HEK293 (cell line): Measurements from ENCODE around the gene TBCK.

Experiments
- AEBP2 ChIP-seq: fragments of 450-650 bp; formaldehyde crosslinking; IDR thresholded peaks from 2 replicates; pipeline ENCODE4 v1.5.1; 2016; ENCODE audit warnings: missing biosample characterization, missing genetic modification characterization, borderline replicate concordance
- CTCF ChIP-seq: fragments of 450-650 bp; formaldehyde crosslinking; IDR thresholded peaks from 2 replicates; pipeline ENCODE4 v1.5.1; 2016; ENCODE audit warnings: missing biosample characterization, missing genetic modification characterization
- GFI1B ChIP-seq: fragments of 450-650 bp; formaldehyde crosslinking; IDR thresholded peaks from 2 replicates; pipeline ENCODE4 v1.5.1; 2016; ENCODE audit warnings: missing biosample characterization, missing genetic modification characterization
- HIC1 ChIP-seq: fragments of 450-650 bp; formaldehyde crosslinking; IDR thresholded peaks from 2 replicates; pipeline ENCODE4 v1.5.1; 2016; ENCODE audit warnings: missing biosample characterization, missing genetic modification characterization
- HOXA7 ChIP-seq: sonication (generic); formaldehyde crosslinking; IDR thresholded peaks from 2 replicates; pipeline ENCODE4 v1.8.1; 2022; ENCODE audit warnings: missing genetic modification reagents, borderline replicate concordance
- HOXC10 ChIP-seq: sonication (generic); formaldehyde crosslinking; IDR thresholded peaks from 2 replicates; pipeline ENCODE4 v1.8.1; 2023; ENCODE audit warnings: mild to moderate bottlenecking, missing genetic modification reagents
- MEIS1 ChIP-seq: sonication (generic); formaldehyde crosslinking; IDR thresholded peaks from 2 replicates; pipeline ENCODE4 v1.8.1; 2022; ENCODE audit warnings: missing genetic modification reagents, mild to moderate bottlenecking, borderline replicate concordance
- PRDM1 ChIP-seq: fragments of 450-650 bp; formaldehyde crosslinking; IDR thresholded peaks from 2 replicates; pipeline ENCODE4; 2016; ENCODE audit warnings: missing biosample characterization, missing genetic modification characterization
- PRDM4 ChIP-seq: fragments of 450-650 bp; formaldehyde crosslinking; IDR thresholded peaks from 2 replicates; pipeline ENCODE4 v1.5.1; 2017; ENCODE audit warnings: missing biosample characterization, missing genetic modification characterization
- RBAK ChIP-seq: fragments of 450-650 bp; formaldehyde crosslinking; IDR thresholded peaks from 2 replicates; pipeline ENCODE4 v1.5.1; 2016; ENCODE audit warnings: missing biosample characterization, missing genetic modification characterization
- ZNF248 ChIP-seq: fragments of 450-650 bp; formaldehyde crosslinking; IDR thresholded peaks from 2 replicates; pipeline ENCODE4 v1.5.1; 2017; ENCODE audit warnings: missing biosample characterization, missing genetic modification characterization
- ZNF274 ChIP-seq, 2 experiments: fragments of 200-500 bp in 1 of 2; fragments of 450-650 bp in 1 of 2; sonication (Bioruptor generic) in 1 of 2; formaldehyde crosslinking in 1 of 2; IDR thresholded peaks; 2 replicates each; pipeline versions ENCODE4 v1.5.1 to v1.6.1; 2014 to 2016; ENCODE audit warnings: borderline replicate concordance in 1 of 2, inconsistent platforms in 1 of 2, low read length in 1 of 2, missing biosample characterization in 1 of 2, missing genetic modification characterization in 1 of 2

- no peak for TF ChIP-seq HIC1 (tag by site-specific recombination)
- no peak for TF ChIP-seq PRDM4 (tag by site-specific recombination)
- TF ChIP-seq RBAK (tag by site-specific recombination): no peak
- no peak for TF ChIP-seq CTCF
- no peak for TF ChIP-seq HOXA7 (CRISPR knock-in tag)
- TF ChIP-seq GFI1B (tag by site-specific recombination): no peak
- TF ChIP-seq ZNF248: no peak
- TF ChIP-seq MEIS1: no peak
- no peak for TF ChIP-seq HOXC10
- no peak for TF ChIP-seq PRDM1
- TF ChIP-seq AEBP2 (tag by site-specific recombination): no peak
- no peak for TF ChIP-seq ZNF274 (IDR thresholded peaks at IDR 0.05; ENCODE audit: low read length)
- no peak for TF ChIP-seq ZNF274 (tag by site-specific recombination; IDR thresholded peaks at IDR 0.05; ENCODE audit: borderline replicate concordance)
Measured at GRCh38 chr4:106114270-106114669, 201.7 kb downstream of the TBCK start.
